Measurements from ENCODE around the gene BTBD9.

Gene BTBD9

DNA sequence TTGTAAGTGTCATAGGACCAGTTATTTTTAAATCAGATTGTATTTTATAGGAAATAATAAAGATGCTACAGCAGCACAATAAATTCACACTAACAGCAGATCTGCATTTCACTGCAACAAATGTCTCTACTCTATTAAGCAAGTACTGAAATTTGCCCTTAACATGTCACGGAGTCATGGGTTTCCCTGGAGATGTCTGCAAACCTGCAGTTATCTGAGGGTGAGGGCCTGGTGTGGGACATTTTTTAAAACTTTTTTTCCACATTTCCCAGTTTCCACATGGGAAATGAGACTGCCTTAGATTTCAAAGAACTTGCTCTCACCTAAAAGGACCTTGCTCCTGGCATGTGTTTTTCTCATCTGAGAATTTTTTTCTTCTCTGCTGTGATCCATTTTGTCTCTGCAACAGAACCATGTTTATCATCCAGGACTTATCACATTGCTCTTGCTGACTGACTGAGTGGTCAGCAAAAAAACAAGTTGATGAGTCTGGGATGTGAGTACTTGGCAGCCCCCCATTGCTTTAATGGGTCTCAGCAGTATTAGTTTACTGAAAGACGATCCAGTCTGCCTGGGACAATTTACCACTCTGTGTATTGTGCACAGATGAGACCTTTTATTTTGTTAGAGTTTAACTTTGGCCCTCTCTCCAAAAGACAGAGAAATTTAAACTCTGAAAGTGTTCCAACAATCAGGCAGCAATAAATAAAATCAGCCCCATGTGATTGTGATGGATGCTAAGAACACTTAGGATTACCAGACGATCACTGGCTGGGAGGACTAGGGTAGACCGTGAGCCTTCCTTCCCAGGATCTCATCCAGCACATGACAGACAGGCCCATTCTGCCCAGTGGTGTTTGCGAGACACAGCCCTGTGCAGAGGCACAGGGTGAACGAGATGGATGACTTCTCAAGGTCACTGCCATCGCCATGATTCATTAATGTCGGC is 268.8 kb downstream of the BTBD9 start:
- Histone ChIP-seq H3K9ac (ENCODE audit: low read depth, low read length) (no peak overlapping the region), H3K9me3 (ENCODE audit: insufficient read depth, low read length, severe bottlenecking) (no peaks in the 10 kb centered on the region), H4K20me1 (ENCODE audit: insufficient read depth, low read length) (no peaks in the 10 kb centered on the region), H2AFZ (ENCODE audit: low read depth, low read length) (no peak overlapping the region), H3K36me3 (ENCODE audit: insufficient read depth, low read length) (no peaks in the 10 kb centered on the region), H3K4me1 (ENCODE audit: insufficient read depth, low read length) (no peaks in the 10 kb centered on the region), H3K4me2 (ENCODE audit: insufficient read depth, low read length) (no peak overlapping the region), H3K27me3 (ENCODE audit: insufficient read depth, low read length, poor library complexity) (no peaks in the 10 kb centered on the region), H3K27ac (ENCODE audit: low read length) (no peak overlapping the region), H3K4me3 (ENCODE audit: low read depth in 1 of 2, low read length in 2 of 2) (no peak overlapping the region), H3K79me2 (ENCODE audit: insufficient read depth, low read length) (no peaks in the 10 kb centered on the region)
- TF ChIP-seq, protein P1, sequence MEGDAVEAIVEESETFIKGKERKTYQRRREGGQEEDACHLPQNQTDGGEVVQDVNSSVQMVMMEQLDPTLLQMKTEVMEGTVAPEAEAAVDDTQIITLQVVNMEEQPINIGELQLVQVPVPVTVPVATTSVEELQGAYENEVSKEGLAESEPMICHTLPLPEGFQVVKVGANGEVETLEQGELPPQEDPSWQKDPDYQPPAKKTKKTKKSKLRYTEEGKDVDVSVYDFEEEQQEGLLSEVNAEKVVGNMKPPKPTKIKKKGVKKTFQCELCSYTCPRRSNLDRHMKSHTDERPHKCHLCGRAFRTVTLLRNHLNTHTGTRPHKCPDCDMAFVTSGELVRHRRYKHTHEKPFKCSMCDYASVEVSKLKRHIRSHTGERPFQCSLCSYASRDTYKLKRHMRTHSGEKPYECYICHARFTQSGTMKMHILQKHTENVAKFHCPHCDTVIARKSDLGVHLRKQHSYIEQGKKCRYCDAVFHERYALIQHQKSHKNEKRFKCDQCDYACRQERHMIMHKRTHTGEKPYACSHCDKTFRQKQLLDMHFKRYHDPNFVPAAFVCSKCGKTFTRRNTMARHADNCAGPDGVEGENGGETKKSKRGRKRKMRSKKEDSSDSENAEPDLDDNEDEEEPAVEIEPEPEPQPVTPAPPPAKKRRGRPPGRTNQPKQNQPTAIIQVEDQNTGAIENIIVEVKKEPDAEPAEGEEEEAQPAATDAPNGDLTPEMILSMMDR (IDR thresholded peaks at IDR 0.05; ENCODE audit: borderline replicate concordance, extremely low read depth, low read length, poor library complexity, severe bottlenecking), result no peak
- no peak for TF ChIP-seq EZH2 (IDR thresholded peaks at IDR 0.05; ENCODE audit: borderline replicate concordance, low read depth, low read length, severe bottlenecking)
- ATAC-seq (ENCODE audit: insufficient read depth, low read depth) (no peak), DNase-seq (no peak)

DNA sequence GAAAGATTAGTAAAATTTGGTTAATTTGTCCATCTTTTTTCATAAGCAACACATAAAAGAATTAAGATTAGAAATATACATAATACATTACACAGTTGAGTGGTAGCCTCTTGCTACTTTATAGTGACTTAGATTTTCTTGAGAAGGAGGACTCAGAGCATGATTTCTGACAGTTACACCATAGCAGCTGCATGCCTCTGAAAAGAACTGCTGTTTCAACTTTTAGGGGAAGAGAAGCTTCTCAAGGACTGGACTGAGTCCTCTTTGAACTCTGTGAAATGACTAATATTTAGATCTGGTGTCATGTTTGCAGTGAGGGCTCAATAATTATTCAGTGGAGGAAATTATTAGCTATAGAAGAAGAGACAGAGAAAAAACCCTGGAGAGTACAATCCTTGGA is 272.5 kb downstream of the BTBD9 start:
- H3K4me1 ChIP-seq (ENCODE audit: insufficient read depth, low read length), result no peaks in the 10 kb centered on the region
- TF ChIP-seq, protein P1 (IDR thresholded peaks at IDR 0.05; ENCODE audit: borderline replicate concordance, extremely low read depth, low read length, poor library complexity, severe bottlenecking), result no peak
- TF ChIP-seq EZH2 (IDR thresholded peaks at IDR 0.05; ENCODE audit: borderline replicate concordance, low read depth, low read length, severe bottlenecking), result no peak
- no peaks in the 10 kb centered on the region for H3K9me3 ChIP-seq (ENCODE audit: insufficient read depth, low read length, severe bottlenecking)
- H3K4me2 ChIP-seq (ENCODE audit: insufficient read depth, low read length), result no peak overlapping the region
- no peak for ATAC-seq (ENCODE audit: insufficient read depth, low read depth)
- H3K36me3 ChIP-seq (ENCODE audit: insufficient read depth, low read length), result no peaks in the 10 kb centered on the region
- H3K9ac ChIP-seq (ENCODE audit: low read depth, low read length), result no peak overlapping the region
- H3K79me2 ChIP-seq (ENCODE audit: insufficient read depth, low read length), result no peaks in the 10 kb centered on the region
- no peaks in the 10 kb centered on the region for H3K27me3 ChIP-seq (ENCODE audit: insufficient read depth, low read length, poor library complexity)
- no peak overlapping the region for H3K4me3 ChIP-seq (ENCODE audit: low read depth in 1 of 2, low read length in 2 of 2)
- DNase-seq, result no peak
- no peak overlapping the region for H3K27ac ChIP-seq (ENCODE audit: low read length)
- H2AFZ ChIP-seq (ENCODE audit: low read depth, low read length), result no peak overlapping the region
- H4K20me1 ChIP-seq (ENCODE audit: insufficient read depth, low read length), result no peaks in the 10 kb centered on the region

DNA sequence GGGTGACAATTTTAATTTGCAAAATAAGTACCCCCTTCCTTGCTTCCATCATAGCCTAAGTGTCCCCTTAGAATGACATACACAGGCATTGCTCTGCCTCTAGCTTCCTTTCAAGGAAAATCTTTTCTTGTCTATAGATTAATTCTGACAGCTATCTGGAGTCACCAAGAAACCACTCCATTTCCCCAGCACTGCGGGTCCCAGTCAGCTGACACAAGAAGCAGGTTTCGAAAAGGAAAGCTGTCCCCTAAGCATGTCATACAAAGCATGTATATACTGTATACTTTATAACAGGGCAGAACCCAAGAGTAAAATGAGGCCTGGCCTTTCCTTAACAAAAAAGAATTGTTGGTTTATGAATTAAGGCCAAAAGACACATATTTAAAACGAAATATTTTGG is 273.5 kb downstream of the BTBD9 start:
- no peak overlapping the region for H3K27ac ChIP-seq (ENCODE audit: low read length)
- ATAC-seq (ENCODE audit: insufficient read depth, low read depth), result no peak

More for the DNA sequence above, 273.5 kb downstream of the BTBD9 start:
- Histone ChIP-seq H3K9me3 (ENCODE audit: insufficient read depth, low read length, severe bottlenecking) (no peaks in the 10 kb centered on the region), H3K9ac (ENCODE audit: low read depth, low read length) (no peak overlapping the region), H3K4me2 (ENCODE audit: insufficient read depth, low read length) (no peak overlapping the region), H3K4me3 (ENCODE audit: low read depth in 1 of 2, low read length in 2 of 2) (no peak overlapping the region), H2AFZ (ENCODE audit: low read depth, low read length) (no peak overlapping the region), H3K79me2 (ENCODE audit: insufficient read depth, low read length) (no peaks in the 10 kb centered on the region), H4K20me1 (ENCODE audit: insufficient read depth, low read length) (no peaks in the 10 kb centered on the region), H3K4me1 (ENCODE audit: insufficient read depth, low read length) (no peaks in the 10 kb centered on the region), H3K27me3 (ENCODE audit: insufficient read depth, low read length, poor library complexity) (no peaks in the 10 kb centered on the region), H3K36me3 (ENCODE audit: insufficient read depth, low read length) (no peaks in the 10 kb centered on the region)
- TF ChIP-seq EZH2 (IDR thresholded peaks at IDR 0.05; ENCODE audit: borderline replicate concordance, low read depth, low read length, severe bottlenecking), result no peak
- TF ChIP-seq, protein P1 (IDR thresholded peaks at IDR 0.05; ENCODE audit: borderline replicate concordance, extremely low read depth, low read length, poor library complexity, severe bottlenecking), result no peak
- no peak for DNase-seq

All from DND-41 (cell line).